Cardiac fibroblast (primary cell): ENCODE results near the gene UNG.

Experiments used
- DNase-seq, 2 donors: peaks; one replicate each; pipeline versions ENCODE4 v3.0.0 to v3.0.0-alpha.2; 2010; ENCODE audit warnings: low read depth in 2 of 2
- H3K4me3 ChIP-seq, 2 donors: replicated peaks in 1 of 2; 1 replicate in 1 of 2; 2 replicates in 1 of 2; pipeline ENCODE4 v1.5.1; 2011; ENCODE audit warnings: low read depth in 2 of 2, low read length in 2 of 2, mild to moderate bottlenecking in 2 of 2, moderate library complexity in 1 of 2
- TF ChIP-seq, protein P1 (sequence below): IDR thresholded peaks from one replicate; pipeline ENCODE4 v1.5.1; 2011; ENCODE audit warnings: low read depth, mild to moderate bottlenecking, low read length, inconsistent platforms

The UNG gene

DNA sequence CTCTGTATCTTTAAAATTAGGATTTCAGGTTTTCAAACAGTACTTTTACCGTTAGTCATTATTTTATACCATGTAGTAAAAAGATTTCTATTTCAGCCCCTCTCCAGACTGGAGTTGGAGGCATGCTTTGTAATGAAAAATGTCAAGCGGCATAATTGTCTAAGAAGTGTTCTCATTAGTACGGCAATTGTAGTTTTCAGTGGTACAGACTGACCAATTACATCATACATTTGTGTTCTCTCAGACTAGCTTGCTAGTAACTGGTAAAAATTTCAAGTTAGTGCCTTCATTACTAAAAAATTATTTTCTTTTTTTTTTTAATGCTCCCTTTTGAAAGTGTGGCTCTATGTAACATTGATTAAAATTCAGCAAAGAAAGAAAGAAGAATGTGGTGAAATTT lies 40.5 kb upstream of the UNG start:
- TF ChIP-seq, protein P1, sequence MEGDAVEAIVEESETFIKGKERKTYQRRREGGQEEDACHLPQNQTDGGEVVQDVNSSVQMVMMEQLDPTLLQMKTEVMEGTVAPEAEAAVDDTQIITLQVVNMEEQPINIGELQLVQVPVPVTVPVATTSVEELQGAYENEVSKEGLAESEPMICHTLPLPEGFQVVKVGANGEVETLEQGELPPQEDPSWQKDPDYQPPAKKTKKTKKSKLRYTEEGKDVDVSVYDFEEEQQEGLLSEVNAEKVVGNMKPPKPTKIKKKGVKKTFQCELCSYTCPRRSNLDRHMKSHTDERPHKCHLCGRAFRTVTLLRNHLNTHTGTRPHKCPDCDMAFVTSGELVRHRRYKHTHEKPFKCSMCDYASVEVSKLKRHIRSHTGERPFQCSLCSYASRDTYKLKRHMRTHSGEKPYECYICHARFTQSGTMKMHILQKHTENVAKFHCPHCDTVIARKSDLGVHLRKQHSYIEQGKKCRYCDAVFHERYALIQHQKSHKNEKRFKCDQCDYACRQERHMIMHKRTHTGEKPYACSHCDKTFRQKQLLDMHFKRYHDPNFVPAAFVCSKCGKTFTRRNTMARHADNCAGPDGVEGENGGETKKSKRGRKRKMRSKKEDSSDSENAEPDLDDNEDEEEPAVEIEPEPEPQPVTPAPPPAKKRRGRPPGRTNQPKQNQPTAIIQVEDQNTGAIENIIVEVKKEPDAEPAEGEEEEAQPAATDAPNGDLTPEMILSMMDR: no peak
- DNase-seq: no peak
- no peak overlapping the region for H3K4me3 ChIP-seq

DNA sequence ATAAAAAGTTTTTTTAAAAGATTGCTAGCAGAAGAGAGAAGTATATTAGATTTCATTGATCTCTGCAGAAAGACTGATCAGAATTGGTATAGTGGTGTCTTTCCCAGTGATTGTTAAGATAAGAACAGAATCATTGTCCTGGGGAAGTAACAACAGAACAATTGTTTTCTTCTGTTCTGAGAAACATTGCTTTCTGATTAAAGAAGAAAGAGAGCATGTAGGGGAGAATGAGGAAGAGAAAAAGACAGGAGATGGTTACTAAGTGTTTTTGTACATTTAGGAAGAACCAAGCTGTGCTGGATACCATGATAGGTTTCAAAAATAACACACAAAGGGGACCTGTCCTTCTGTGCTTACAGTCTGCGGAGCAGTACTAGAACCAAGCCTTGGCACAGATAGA lies 40.0 kb upstream of the UNG start:
- no peak for DNase-seq
- H3K4me3 ChIP-seq: no peak overlapping the region
- TF ChIP-seq, protein P1: no peak

DNA sequence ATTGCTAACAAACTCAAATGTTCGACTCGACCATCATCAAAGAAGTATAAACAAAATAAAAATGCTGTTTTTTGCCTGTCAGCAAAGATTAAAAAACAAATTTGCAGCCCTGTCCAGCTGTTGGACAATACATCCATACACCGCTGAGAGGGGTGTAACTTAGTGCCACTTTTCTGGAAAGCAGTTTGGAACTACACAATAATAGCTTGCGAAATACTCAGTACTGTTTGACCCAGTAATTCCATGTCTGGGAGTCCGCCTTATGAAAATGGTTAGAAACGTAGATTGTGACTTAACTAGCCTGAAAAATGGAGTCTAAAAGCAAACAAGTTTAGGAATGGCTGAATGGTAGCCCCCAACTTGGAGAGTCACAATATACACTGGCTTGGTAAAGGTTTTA lies 38.6 kb upstream of the UNG start:
- TF ChIP-seq, protein P1: no peak
- H3K4me3 ChIP-seq: no peak overlapping the region
- DNase-seq: no peak

DNA sequence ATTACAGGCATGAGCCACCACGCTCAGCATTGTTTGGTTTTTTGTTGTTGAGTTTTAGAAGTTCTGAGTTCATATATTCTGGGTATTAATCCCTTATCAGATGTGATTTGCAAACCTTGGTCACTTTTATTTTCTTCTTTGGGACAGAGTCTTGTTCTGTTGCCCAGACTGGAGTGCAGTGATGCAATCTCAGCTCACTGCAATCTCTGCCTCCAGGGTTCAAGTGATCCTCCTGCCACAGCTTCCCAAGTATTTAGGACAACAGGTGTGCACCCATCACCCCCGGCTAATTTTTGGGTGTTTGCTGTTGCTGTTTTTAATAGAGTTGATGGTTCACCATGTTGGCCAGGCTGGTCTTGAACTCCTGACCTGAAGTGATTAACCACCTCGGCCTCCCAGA lies 33.3 kb upstream of the UNG start:
- DNase-seq: no peak
- TF ChIP-seq, protein P1: no peak
- H3K4me3 ChIP-seq: no peak overlapping the region

DNA sequence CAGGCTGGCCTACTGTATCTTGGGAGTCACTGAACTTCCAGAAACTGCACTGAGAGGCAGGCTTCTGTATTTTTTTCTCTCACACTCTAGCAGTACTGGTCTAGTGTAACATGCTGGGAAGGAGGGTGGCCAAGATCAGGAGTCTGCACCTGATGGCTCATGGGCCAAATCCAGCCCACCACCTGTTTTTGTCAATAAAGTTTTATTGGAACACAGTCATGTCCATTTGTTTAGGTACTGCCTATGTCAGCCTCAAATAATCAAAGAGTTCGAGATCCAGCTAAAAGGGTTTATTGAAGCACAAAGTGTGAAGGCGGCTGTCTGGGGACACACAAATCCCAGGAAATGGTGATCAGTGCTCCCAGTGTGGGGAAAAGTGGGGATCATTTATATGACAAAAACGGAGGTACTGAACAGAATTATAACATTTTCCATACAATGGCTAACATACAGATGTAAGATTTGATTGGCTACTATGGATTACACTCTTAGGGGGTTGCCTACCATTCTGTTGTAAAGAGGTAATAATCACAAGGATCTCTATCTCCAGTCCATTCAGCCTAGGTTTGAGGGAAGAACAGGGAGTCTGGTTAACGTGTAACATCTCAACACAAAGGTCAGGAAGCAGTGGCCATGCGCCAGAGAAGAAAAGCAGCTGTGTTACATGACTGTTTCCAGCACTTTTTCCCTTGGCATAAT lies 32.1 kb upstream of the UNG start:
- H3K4me3 ChIP-seq: no peak overlapping the region
- TF ChIP-seq, protein P1: no peak
- DNase-seq: no peak

DNA sequence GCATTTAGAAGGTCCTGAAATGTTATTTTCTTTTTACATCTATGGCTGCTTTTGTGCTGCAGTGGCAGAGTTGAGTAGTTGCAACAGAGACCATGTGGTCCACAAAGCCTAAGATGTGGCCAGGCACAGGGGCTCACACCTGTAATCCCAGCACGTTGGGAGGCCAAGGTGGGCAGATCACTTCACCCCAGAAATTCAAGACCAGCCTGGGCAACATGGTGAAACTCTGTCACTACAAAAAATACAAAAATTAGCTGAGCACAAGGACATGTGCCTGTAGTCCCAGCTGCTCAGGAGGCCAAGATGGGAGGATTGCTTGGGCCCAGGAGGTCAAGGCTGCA lies 31.6 kb upstream of the UNG start:
- no peak for DNase-seq
- no peak overlapping the region for H3K4me3 ChIP-seq
- TF ChIP-seq, protein P1: no peak
